Activated CD8-positive, alpha-beta memory T cell treated with anti-CD3 and anti-CD28 coated beads, Interleukin-2, amount 50 U/mL, for 1 hour (primary cell): Measurements from ENCODE around the gene UBE2D2.

ENCODE experiments used
- DNase-seq: peaks from one replicate; pipeline ENCODE4 v3.0.0-alpha.2; 2020; ENCODE audit errors: extremely low read depth

UBE2D2 gene

GRCh38 chr5:139660923-139661814, 100.0 kb downstream of the UBE2D2 start:
- no peak for DNase-seq

GRCh38 chr5:139662617-139663016, 101.5 kb downstream of the UBE2D2 start:
- DNase-seq = no peak

GRCh38 chr5:139663207-139664085, 102.3 kb downstream of the UBE2D2 start:
- no peak for DNase-seq

GRCh38 chr5:139664086-139664693, 103.1 kb downstream of the UBE2D2 start:
- no peak for DNase-seq

DNA sequence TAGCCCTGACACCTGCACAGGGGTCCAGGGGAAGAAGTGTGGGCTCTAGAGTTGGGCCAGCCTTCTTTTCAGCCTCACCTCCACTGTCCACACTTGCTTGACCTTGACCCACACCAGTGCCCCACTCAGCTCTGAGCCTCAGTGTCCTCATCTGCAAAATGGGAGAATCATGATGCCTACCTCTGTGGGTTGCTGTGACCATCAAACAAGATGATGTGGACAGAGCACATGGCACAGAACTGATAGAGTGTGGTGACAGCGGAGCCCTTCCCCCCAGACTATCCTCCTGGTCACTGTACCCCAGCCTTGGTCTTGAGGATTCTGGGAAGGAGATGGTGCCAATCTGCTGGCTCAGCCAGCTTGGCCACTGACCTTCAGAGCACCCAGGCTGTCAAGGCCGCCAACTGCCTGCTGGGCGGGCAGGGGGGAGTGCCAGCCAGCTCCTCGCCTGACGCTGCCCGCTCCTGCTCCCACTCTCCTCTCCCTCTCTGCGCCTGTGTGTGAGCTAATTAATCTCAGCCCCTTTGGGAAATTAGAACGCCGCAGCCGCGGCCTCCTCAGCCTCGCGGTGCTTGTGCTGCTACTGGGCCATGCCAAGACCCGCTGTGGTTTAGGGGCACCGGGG, 103.7 kb downstream of the UBE2D2 start:
- DNase-seq = no peak

- no peak for DNase-seq
These were observed 104.5 kb downstream of the UBE2D2 start for GRCh38 chr5:139665626-139666025.

DNA sequence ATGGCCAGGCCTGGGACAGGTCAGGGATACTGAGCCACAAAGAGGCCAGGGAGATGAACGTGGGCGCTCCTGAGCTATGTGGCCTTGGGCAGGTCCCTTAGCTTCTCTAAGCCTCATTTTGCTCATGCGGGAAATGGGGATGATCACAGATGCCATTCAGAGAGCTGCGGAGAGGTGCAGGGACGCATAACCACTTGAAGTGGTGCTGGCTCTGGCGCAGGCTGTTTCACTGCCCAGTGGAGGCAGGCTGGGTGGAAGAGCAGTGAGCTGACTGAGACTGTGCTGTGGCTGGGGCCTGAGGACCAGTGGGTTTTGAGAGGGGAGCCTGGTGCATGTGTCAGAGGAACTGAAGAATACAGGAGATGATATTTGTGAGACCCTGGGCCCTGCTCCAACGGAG, 105.4 kb downstream of the UBE2D2 start:
- no peak for DNase-seq

DNA sequence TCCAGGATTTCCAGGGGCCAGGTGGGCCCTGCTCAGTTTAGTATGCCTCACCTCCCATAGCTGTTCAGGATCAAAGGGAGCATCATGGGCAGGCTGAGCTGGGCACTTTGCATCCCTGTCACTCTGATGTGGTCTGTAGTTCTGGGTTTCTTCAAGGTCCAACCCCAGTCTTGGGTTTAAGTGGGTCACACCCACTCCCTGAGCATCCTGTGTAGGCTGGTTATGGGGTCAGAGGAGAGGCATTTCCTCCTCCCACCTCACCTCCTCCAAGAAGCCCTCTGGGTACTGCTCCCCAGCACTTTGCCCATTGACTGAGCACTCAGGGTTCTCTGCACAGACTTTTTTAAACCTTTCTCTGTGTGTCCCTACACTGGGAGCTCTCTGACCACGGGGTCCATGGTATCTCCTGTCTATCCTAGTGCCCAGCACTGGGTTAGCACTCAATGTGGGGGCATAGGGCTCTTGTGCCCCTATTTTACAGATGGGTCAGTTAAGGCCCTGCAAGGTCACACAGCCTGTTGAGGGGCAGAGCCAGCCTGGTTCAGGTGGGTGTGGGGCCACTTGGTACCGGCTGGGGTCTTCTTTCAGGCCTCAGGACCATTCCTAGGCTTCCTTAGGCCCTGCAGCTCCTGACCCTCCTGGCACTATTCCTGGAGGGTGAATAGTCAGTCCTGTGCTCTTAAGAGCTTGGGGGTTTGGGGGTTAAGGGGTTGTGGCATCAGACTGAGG, 106.0 kb downstream of the UBE2D2 start:
- DNase-seq = no peak

DNA sequence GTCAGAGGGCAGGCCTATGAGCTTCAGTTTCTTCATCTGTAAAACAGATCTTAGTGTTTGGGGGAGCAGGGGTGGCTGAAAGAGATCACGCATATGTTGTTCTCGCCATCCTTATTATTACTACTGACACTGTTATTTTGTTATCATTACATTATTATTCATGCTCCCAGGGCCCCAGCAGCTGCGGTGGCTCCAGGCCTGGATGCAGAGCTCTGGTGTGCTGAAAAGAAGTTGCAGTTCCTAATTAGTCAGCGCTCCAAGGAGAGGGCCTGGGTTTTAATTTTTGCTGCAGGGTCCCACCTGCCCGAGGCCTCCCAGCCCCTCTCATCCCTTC, 106.6 kb downstream of the UBE2D2 start:
- DNase-seq = no peak

DNA sequence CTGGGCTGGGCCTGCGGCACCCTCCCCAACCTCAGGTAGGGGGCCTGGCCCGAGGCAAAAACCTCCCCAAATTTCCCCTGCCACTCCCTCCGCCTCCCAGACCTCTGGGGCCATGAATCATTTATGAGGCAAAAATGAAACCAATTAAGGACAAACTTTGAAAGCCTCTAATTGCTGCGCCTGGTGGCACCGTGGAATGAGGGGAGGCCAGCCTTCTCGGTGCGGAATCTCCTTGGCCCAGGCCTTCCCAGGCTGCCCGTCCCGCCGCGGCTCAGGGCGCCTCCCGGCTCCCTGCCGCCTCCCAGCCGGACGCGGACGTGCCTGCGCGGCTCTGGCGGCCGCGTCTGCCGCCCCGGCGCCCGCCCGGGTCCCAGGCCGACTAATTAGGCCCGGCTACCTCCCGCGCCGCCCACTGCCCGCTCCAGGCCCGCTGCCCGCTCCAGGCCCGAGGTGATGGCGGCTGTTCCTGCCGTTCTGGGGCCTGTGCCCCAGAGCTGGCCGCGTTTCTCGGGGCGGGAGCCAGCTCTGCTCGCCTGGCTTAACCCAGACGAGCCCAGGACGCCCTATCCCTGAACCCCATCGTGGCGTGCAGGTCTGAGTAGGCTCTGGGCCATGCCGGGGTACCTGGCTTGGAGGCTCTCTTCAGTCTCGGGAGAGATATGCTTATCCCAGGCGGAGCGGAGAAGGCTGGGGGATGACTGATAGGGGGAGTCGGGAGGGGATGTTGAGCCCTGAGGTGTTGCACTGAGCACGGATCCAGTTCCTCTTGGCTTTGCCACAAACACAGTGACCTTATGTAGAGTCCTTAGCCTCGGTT, 107.1 kb downstream of the UBE2D2 start:
- no peak for DNase-seq

DNA sequence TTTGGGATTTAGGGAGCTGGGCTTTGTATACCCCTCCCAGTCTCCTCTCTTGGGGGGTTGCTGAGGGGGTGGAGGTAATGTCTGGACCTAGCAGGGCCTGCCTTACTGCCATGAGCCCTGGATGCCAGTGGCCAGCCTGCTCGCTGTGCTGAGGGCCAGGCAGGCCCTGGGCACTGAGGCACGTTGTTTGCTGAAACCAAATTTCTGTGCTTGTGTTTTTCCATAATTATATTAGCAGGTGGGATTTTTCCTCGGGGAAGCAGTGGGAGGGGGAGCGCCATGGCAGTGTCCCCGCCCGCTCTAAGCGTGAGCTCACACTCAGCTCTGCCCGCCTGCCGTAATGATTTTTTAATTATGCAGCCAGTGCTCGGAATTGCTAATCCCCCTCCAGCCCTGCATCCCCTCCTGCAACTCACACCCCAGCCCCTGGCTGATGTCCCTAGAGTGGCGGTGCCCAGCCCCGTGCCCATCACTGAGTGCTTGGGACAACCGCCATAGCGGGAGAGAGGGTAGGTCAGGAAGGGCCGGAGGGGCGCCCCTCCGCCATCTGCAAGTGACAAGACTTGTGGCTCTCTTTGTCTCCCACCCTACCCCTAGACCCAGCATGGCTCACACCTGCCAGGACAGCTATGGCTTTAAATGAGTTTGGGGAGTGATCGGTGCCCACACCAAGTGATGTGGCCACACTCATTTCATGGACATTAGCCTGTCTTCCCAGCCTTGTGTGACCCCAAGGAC, 108.0 kb downstream of the UBE2D2 start:
- no peak for DNase-seq

DNA sequence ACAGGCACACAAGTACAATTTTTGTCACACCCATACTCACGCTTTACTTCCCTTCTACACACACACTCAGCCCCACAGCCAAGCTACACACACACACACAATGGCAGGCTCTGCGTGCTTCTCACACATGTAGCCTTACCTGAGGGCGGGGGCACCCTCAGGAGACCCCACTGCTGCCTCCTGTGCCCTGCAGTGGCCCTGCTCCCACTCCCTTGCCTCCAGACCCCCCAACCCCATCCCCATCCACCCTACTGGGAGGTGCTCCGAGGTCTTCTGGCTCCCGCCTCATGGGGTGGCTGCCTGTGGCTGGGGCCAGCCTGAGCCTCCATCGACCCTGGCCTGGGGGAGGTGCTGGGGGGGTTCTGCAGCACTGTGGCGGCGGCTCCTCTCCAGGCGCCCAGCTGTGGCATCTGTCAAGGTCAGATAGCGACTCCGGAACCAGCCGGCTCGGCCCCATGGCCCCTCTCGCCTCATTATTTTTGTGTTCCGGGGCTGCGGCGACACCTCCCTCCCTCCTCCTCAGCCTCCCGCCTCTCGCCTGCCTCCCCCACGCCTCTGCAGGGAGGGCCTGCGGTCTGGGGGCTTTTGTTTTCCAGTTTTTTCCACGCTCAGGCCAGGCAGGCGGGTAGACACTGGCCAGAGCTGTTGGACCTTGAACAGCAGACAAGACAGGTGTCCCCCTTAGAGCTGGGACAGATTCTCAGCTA, 108.7 kb downstream of the UBE2D2 start:
- no peak for DNase-seq

- DNase-seq = no peak
These were observed 109.4 kb downstream of the UBE2D2 start for GRCh38 chr5:139670369-139671095.

GRCh38 chr5:139671096-139671841, 110.1 kb downstream of the UBE2D2 start:
- no peak for DNase-seq

DNA sequence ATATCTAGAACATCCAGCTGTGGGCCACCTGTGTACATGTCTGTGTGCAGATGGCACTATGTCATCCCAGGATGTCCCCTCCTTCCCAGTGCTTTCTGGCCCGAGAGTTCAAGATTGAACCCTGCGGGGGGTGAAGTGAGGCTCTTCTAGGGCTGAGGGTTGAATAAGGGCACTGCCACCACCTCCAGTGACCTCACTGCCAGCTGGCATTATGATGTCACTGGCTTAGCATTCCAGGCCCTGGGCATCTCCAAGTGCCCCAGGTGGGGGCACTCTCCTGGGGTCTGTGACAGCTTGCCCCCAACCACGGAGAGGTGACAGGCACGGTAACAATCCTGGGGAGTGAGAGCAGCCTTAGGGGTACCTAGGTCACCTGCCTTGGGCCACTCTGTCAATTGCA, 114.1 kb downstream of the UBE2D2 start:
- no peak for DNase-seq

- no peak for DNase-seq
These were observed 114.7 kb downstream of the UBE2D2 start for GRCh38 chr5:139675825-139676224.

DNA sequence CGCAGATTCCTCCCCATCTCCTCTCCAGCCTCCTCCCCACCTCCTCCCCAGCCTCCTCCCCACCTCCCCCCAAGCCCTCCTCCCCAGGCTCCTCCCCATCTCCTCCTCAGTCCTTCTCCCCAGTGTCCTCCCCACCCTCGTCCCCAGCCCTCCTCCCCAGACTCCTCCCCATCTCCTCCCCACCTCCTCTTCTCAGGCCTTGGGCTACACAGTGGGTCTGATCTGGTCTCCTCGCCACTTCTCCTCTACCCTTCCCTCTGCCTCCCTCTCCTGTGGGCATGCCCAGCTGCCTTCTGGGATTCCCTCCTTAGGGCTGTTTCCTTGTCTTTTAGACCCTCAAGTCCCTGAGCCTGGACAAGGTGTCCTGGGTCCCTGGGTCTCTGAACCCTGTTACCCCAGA, 115.3 kb downstream of the UBE2D2 start:
- no peak for DNase-seq
